Omental fat pad (tissue), 4 donors: ENCODE measurements around the gene GPX5. TPM values are rescaled to one million over a fixed set of nuclear protein-coding genes. Genes with fewer than 3 reads are reported as not detected.

ENCODE experiments used
- ATAC-seq: fragments of 150-250 bp; one replicate; pipeline ENCODE4 v1.9.1; 2016; ENCODE audit warnings: mild to moderate bottlenecking, moderate library complexity; ENCODE audit not compliant: low FRiP score
- DNase-seq: peaks from one replicate; pipeline ENCODE4 v3.0.0-alpha.2; 2019; ENCODE audit warnings: low spot score
- CTCF ChIP-seq, 3 donors: fragments of 450-650 bp; IDR thresholded peaks; one replicate each; pipeline ENCODE4 v1.5.1; 2016 to 2017; ENCODE audit warnings: antibody characterized with exemption in 3 of 3, mild to moderate bottlenecking in 3 of 3, moderate library complexity in 2 of 3
- total RNA-seq, 4 donors: library from RNA; depleted of rRNA; stranded (reverse); fragments of >200 nt; gene quantifications; one replicate each; pipeline ENCODE4 v1.1.0, GENCODE V29; 2016

GPX5 gene
- total RNA-seq, 4 donors from 2014 or later: not detected

GRCh38 chr6:28563430-28564095 is 37.9 kb downstream of the GPX5 start:
- no peak for TF ChIP-seq CTCF (IDR thresholded peaks at IDR 0.05)
- ATAC-seq (no peak), DNase-seq (no peak)

GRCh38 chr6:28565823-28566526 is 40.3 kb downstream of the GPX5 start:
- no peak for TF ChIP-seq CTCF (IDR thresholded peaks at IDR 0.05)
- ATAC-seq: no peak
- DNase-seq: no peak

- no peak for TF ChIP-seq CTCF (IDR thresholded peaks at IDR 0.05)
- no peak for DNase-seq
- no peak for ATAC-seq
Observed at GRCh38 chr6:28566527-28567252, 41.0 kb downstream of the GPX5 start.

GRCh38 chr6:28567506-28567905 is 41.8 kb downstream of the GPX5 start:
- TF ChIP-seq CTCF (IDR thresholded peaks at IDR 0.05): no peak
- ATAC-seq (no peak), DNase-seq (no peak)

GRCh38 chr6:28568515-28569108 is 42.9 kb downstream of the GPX5 start:
- ATAC-seq (no peak), DNase-seq (no peak)
- TF ChIP-seq CTCF (IDR thresholded peaks at IDR 0.05): no peak

GRCh38 chr6:28569748-28570147 is 44.1 kb downstream of the GPX5 start:
- ATAC-seq: no peak
- no peak for TF ChIP-seq CTCF (IDR thresholded peaks at IDR 0.05)
- no peak for DNase-seq
